SJSA1 (cell line): ENCODE measurements around the gene CTSG. TPM values are rescaled to one million over a fixed set of nuclear protein-coding genes. Genes with fewer than 3 reads are reported as not detected.
"Not testable (repeated sequence)": the region's sequence is repeated elsewhere in the genome, so short reads cannot be mapped to it uniquely, and the experiment has no call there.

Experiments used
- DNase-seq, 2 experiments: peaks; one replicate each; pipeline ENCODE4 v3.0.0-alpha.2; 2015 to 2020; ENCODE audit warnings: low spot score in 2 of 2, low read depth in 1 of 2
- H3K27ac ChIP-seq: fragments of 250-450 bp; sonication (Bioruptor Pico); 2 replicates; pipeline ENCODE4 v1.5.1; 2020; ENCODE audit warnings: mild to moderate bottlenecking, moderate library complexity
- H3K27me3 ChIP-seq: fragments of 250-450 bp; sonication (Bioruptor Pico); replicated peaks from 2 replicates; pipeline ENCODE4 v1.5.1; 2020; ENCODE audit warnings: mild to moderate bottlenecking, moderate library complexity
- H3K36me3 ChIP-seq: fragments of 250-450 bp; sonication (Bioruptor Pico); 2 replicates; pipeline ENCODE4 v1.5.1; 2020; ENCODE audit warnings: mild to moderate bottlenecking
- H3K4me1 ChIP-seq: fragments of 250-450 bp; sonication (Bioruptor Pico); replicated peaks from 2 replicates; pipeline ENCODE4 v1.6.1; 2021; ENCODE audit warnings: mild to moderate bottlenecking
- H3K4me3 ChIP-seq: fragments of 250-450 bp; sonication (Bioruptor Pico); 2 replicates; pipeline ENCODE4 v1.5.1; 2020; ENCODE audit warnings: mild to moderate bottlenecking
- H3K9me3 ChIP-seq: fragments of 250-450 bp; sonication (Bioruptor Pico); replicated peaks from 2 replicates; pipeline ENCODE4 v1.5.1; 2020; ENCODE audit warnings: mild to moderate bottlenecking
- total RNA-seq: library from RNA; depleted of rRNA; stranded (reverse); fragments of >200 nt; shearing (Covaris generic); gene quantifications from 2 replicates; pipeline ENCODE4 v1.2.3, GENCODE V29; 2014; rRNA removed

Gene CTSG, protein sequence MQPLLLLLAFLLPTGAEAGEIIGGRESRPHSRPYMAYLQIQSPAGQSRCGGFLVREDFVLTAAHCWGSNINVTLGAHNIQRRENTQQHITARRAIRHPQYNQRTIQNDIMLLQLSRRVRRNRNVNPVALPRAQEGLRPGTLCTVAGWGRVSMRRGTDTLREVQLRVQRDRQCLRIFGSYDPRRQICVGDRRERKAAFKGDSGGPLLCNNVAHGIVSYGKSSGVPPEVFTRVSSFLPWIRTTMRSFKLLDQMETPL
- not detected in 2 replicates for total RNA-seq

DNA sequence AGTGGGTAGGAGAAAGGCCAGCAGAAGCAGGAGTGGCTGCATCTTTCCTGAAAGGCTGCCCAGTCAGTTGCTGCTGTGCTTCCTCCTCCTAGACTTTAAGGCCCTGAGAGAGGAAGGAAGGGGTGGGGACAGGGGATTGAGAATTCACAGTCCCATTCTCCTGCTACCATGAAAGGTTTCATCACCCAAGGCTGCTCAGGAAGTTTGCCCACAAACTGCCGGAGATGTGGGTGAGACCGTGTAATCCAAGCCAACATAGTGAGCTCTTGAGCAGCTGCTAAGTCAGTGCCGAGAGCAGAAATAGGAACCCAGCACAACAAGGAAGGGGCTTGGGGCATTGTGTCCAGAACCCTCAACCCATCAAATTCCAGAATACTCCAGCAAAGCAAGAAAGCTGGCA lies at the start of gene CTSG:
CTSG (minus strand) TSS at position 69 of the 400 bp plus-strand sequence; CDS start at position 42, 27 bp downstream.
- Histone ChIP-seq H3K9me3 (no peaks in the 10 kb centered on the region), H3K36me3 (no peaks in the 10 kb centered on the region), H3K27me3 (no peaks in the 10 kb centered on the region), H3K4me3 (no peak within 1 kb of the TSS), H3K4me1 (no peaks in the 10 kb centered on the region), H3K27ac (no peak within 1 kb of the TSS)
- no peak for DNase-seq

DNA sequence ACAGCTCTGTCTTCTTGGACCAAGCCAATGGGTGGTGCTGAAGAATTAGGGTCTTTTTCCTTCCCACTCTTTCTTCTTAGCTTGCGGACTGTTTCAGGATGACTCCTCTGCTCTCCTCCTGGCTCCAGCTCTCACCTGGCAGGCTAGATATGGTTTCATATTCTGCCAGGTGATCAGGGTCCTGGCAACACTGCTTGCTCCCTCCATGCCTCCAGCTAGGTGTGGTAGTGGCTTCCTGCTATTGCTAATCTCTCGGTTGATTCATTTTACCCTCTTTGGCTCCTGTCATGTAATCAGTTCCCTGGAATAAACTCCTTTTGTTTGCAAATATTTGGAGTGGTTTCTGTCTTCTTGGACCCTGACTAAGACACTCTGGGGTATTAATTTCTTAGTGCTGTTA lies 37.7 kb upstream of the CTSG start:
- no peaks in the 10 kb centered on the region for H3K4me1 ChIP-seq
- no peaks in the 10 kb centered on the region for H3K27me3 ChIP-seq
- DNase-seq, result no peak
- no peaks in the 10 kb centered on the region for H3K36me3 ChIP-seq
- no peak overlapping the region for H3K27ac ChIP-seq
- no peak overlapping the region for H3K4me3 ChIP-seq
- no peaks in the 10 kb centered on the region for H3K9me3 ChIP-seq

DNA sequence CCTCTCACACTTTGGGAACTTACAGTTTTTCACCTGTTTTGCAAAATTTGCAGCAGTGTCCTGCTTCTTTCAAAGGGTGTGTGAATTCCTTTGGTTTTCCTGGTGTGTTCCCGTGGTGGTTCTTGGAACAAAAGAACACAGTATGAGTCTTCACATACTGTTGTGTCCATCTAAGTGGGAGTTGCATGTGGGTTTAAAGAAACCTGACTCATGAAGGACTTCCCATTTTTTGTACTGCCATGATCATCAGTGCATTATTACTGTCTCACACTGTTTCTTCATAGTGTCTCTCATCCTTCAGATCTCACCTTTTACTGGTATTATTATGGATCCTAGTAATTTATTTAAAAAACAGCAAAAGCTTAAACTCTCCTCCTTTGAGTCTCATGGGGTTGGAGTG lies 37.2 kb upstream of the CTSG start:
- Histone ChIP-seq H3K9me3 (no peaks in the 10 kb centered on the region), H3K27me3 (no peaks in the 10 kb centered on the region), H3K4me3 (no peak overlapping the region), H3K27ac (no peak overlapping the region), H3K36me3 (no peaks in the 10 kb centered on the region), H3K4me1 (no peaks in the 10 kb centered on the region)
- DNase-seq, result no peak

DNA sequence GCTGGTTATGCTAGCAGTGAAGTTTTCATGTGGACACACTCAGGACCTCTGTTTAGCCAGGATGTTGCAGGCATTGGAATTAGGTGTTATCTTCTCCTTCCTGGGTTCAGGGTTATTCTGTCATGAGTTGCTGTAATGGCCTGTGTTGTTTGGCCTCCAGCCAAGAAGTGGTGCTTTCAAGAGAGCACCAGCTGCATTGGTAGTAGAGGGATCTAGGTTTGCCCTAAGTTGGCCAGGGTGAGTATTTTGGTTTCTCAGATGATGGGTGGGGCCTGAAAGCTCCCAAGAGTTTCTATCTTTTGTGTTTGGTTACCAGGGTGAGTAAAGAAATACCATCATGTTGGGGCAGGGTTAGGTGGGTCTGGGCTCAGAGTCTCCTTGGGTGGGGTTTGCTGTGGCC lies 36.1 kb upstream of the CTSG start:
- Histone ChIP-seq H3K36me3 (no peaks in the 10 kb centered on the region), H3K27ac (no peak overlapping the region), H3K4me1 (no peaks in the 10 kb centered on the region), H3K27me3 (no peaks in the 10 kb centered on the region), H3K9me3 (no peaks in the 10 kb centered on the region), H3K4me3 (no peak overlapping the region)
- no peak for DNase-seq

DNA sequence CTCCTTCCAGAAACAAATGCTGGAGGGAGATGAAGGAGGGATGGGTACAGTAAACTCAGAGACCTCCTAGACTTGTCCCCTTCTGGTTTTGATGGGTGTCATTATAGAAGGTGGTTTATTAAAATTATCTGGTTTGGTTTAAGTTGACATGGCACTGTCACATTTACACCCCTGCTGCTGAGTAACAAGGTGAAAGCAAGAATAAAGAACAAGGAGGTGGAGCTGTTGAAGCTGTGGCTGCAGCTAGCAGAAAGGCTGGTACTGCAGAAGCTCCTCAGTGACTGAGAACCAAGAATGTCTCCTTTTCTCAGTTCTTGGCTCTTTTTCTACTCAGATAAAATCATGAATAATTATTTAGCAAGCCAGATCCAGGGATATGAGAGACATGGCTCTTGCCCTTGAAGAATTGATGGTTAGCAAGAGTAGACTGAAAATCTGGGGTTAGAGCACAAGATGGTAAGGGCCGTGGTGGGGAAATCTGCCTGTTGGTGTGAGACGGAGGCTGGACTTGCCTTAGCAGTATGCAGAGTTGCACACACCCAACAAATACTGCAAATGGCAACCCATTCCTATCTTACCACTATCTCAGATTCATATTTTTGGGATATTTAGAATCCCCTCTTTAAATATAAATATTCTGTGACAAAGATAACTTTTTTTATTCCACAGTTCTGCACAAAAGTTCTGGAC lies 33.8 kb upstream of the CTSG start, which contains the start of gene GZMH:
GZMH (minus strand) TSS at position 31 of the 690 bp plus-strand sequence. CDS start 72 bp downstream, outside the sequence.
- DNase-seq, result no peak
- Histone ChIP-seq H3K36me3 (no peaks in the 10 kb centered on the region), H3K27me3 (no peaks in the 10 kb centered on the region), H3K27ac (no peak within 1 kb of the TSS), H3K4me3 (no peak within 1 kb of the TSS), H3K9me3 (no peaks in the 10 kb centered on the region), H3K4me1 (no peaks in the 10 kb centered on the region)

DNA sequence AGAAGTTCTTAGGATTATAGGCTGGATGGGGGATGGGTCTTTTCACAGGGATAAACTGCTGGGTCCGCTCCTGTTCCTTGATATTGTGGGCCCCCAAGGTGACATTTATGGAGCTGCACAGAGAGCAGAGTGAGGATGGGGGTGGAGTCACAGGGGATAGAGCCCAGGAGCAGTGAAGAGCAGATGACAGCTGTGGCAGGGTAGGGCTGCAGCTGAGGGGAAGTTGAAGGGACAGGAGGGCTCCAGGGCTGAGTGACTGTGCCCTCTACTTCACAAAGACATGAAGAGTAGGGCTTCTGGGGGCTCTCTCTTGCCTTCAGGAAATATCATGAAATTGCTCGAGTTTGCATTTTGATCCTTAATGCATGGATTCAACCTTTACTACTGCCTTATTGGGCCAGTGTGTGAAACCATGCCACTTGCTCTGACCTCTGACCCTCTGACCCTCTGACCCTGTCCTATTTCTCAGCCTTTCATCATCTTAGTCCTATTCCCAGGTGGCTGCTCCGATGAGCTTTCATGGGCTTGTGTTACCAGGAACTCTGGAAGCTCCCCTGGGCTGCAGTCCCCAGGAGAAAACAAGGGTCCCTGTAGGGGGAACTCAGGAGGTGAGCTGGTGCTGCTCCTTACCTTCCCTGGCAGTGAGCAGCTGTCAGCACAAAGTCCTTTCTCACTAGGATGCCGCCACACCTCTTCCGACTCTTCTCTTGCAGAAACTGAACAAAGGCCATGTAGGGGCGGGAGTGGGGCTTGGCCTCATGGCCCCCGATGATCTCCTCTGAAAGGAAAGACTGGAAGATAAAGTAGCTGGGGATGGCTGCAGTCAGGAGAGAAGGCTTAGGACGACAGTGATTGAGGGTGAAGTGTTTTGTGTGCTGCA lies 31.8 kb upstream of the CTSG start:
- no peak overlapping the region for H3K4me3 ChIP-seq
- no peak for DNase-seq
- no peaks in the 10 kb centered on the region for H3K36me3 ChIP-seq
- no peaks in the 10 kb centered on the region for H3K4me1 ChIP-seq
- no peaks in the 10 kb centered on the region for H3K9me3 ChIP-seq
- no peaks in the 10 kb centered on the region for H3K27me3 ChIP-seq
- H3K27ac ChIP-seq, result no peak overlapping the region

DNA sequence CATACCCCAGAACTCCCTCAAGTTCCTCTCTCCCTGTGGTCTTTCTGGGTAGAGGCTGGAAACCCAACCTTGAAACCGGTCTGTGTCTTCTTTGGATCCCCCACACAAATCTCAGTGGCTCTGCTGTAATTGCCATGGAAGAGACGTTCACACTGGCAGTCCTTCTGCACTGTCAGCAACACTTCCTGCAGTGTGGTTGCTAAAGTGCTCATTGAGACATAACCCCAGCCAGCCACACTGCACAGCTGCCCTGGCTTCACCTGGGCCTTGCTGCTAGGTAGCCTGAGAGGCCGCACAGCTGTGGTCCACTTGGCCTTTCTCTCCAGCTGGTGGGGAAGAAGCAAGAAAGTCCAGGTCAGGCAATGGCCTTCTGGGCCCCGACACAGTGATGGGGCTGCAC lies 31.0 kb upstream of the CTSG start:
- Histone ChIP-seq H3K9me3 (no peaks in the 10 kb centered on the region), H3K4me3 (no peak overlapping the region), H3K27me3 (no peaks in the 10 kb centered on the region), H3K4me1 (no peaks in the 10 kb centered on the region), H3K36me3 (no peaks in the 10 kb centered on the region), H3K27ac (no peak overlapping the region)
- DNase-seq, result no peak

DNA sequence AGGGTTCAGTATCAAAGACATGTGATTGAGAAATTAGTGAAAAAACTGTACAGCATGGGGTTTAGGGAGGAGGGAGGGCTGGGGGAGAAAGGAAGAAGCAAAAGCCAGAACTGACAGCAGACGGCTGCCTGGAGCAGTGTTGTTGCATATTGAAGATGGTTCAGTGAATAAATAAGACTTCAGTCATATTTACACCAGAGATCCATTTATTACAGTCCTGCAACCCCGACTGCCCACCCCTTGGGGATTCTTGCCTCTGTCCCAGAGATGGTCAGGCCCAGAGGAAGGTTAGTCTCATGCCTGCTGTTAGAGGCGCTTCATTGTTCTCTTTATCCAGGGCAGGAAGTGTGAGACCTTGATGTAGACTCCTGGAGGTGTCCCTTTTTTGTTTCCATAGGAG lies 30.2 kb upstream of the CTSG start:
- Histone ChIP-seq H3K27me3 (no peaks in the 10 kb centered on the region), H3K9me3 (no peaks in the 10 kb centered on the region), H3K27ac (no peak overlapping the region), H3K4me1 (no peaks in the 10 kb centered on the region), H3K4me3 (no peak overlapping the region), H3K36me3 (no peaks in the 10 kb centered on the region)
- no peak for DNase-seq

DNA sequence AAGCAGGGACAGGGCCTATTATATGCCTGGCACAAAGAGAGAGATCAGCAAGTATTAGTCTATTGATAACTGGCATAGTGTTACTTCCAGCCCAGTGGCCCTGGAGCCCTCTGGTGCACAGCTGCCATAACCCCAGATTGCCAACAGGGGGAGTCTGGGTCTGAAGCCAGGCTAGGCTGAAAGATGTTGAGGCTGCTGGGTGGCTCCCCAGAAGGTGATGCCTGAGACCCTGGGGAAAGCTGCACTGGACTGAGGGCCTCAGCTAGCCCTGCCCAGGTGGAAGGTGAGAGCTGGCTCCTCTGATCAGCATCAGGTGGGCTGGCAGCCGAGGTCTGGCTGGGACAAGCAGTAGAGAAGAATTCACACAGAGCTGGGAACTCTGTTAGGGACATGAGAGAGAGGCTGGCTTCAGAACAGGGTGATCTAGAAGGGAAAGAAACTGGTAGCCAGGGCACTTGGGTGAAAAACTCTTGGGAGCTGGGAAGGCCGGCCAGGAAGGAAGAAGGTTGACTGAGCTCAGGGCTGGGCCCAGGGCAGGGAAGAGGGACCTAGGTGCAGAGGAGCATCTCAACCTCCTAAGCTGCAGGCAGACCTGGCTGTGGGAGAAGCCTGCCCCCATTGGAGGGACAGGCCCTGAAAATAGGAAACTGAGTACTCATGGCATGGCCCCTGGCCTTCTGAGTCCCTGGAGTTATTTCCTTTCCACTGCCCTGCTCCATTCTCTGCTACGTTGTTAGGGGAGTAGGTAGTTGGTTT lies 29.6 kb upstream of the CTSG start:
- H3K4me1 ChIP-seq, result no peaks in the 10 kb centered on the region
- peak in 1 of 2 experiments; percentile 18 for DNase-seq
- H3K27me3 ChIP-seq, result no peaks in the 10 kb centered on the region
- no peak overlapping the region for H3K27ac ChIP-seq
- H3K36me3 ChIP-seq, result no peaks in the 10 kb centered on the region
- H3K9me3 ChIP-seq, result no peaks in the 10 kb centered on the region
- H3K4me3 ChIP-seq, result no peak overlapping the region

DNA sequence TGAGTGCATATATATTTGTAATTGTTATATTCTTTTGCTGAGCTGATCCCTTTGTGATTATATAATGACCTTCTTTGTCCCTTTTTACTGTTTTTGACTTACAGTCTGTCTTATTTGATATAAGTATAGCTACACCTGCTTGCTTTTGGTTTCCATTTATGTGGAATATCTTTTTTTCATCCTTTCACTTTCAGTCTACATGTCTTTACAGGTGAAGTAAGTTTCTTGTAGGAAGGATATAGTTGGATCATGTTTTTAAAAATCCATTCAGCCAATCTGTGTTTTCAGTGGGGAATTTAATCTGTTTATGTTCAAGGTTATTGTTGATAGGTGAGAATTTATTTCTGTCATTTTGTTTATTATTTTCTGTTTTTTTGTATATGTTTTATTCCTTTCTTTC lies 21.4 kb upstream of the CTSG start:
- no peaks in the 10 kb centered on the region for H3K4me1 ChIP-seq
- no peak overlapping the region for H3K27ac ChIP-seq
- no peaks in the 10 kb centered on the region for H3K36me3 ChIP-seq
- no peaks in the 10 kb centered on the region for H3K27me3 ChIP-seq
- DNase-seq, result no peak
- H3K4me3 ChIP-seq, result no peak overlapping the region
- H3K9me3 ChIP-seq, result no peaks in the 10 kb centered on the region

DNA sequence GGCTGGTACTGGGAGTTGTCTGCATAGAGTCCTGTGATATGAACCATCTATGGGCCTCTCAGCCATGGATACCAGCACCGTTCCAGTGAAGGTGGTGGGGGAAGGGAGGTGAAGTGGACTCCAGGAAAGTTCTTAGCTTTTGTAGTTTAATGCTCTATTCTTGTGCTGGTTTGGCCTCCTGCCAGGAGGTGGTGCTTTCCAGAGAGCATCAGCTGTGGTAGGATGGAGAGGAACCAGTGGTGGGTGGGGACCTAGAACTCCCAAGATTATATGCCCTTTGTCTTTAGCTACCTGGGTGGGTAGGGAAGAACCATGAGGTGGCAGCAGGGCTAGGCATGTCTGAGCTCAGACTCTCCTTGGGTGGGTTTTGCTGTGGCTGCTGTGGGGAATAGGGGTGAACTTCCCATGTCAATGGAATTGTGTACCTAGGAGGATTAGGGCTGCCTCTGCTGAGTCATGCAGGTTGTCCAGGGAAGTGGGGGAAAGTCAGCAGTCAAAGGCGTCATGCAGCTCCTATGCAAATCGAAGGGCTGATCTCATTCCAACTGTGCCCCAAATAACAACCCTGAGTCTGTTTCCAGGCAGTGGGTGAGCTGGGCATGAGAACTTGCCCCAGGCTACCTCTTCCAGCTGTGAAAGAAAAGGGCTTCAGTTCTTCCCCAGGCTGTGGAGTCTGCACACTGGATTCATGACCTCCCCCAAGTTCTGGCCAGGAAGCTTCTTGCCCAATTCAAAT lies 19.2 kb upstream of the CTSG start:
- Histone ChIP-seq H3K27ac (no peak overlapping the region), H3K9me3 (no peaks in the 10 kb centered on the region), H3K4me1 (no peaks in the 10 kb centered on the region), H3K27me3 (no peaks in the 10 kb centered on the region), H3K36me3 (no peaks in the 10 kb centered on the region), H3K4me3 (no peak overlapping the region)
- DNase-seq, result no peak

DNA sequence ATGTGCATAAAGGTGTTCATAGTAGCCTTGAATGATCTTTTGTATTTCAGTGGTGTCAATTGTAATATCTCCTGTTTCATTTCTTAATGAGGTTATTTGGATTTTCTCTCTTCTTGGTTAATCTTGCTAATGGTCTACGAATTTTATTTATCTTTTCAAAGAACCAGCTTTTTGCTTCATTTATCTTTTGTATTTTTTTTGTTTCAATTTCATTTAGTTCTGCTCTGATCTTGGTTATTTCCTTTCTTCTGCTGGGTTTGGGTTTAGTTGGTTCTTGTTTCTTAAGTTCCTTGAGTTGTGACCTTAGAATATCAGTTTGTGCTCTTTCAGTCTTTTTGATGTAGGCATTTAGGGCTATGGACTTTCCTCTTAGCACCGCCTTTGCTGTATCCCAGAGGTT lies 15.0 kb upstream of the CTSG start:
- not testable (repeated sequence) for H3K27me3 ChIP-seq, DNase-seq, H3K4me1 ChIP-seq, H3K9me3 ChIP-seq, H3K36me3 ChIP-seq, H3K4me3 ChIP-seq, H3K27ac ChIP-seq

DNA sequence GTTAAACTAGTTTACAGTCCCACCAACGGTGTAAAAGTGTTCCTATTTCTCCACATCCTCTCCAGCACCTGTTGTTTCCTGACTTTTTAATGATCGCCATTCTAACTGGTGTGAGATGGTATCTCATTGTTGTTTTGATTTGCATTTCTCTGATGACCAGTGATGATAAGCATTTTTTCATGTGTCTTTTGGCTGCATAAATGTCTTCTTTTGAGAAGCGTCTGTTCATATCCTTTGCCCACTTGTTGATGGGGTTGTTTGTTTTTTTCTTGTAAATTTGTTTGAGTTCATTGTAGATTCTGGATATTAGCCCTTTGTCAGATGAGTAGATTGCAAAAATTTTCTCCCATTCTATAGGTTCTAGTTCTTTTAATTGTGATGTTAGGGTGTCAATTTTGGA lies 8.4 kb upstream of the CTSG start:
- not testable (repeated sequence) for H3K36me3 ChIP-seq, H3K27ac ChIP-seq, H3K4me1 ChIP-seq, DNase-seq, H3K9me3 ChIP-seq, H3K27me3 ChIP-seq, H3K4me3 ChIP-seq
